Embryonic facial prominence (tissue), 1 donor: ENCODE results near the gene MRPS23.

Experiments
- DNase-seq: peaks from one replicate; pipeline ENCODE4 v3.0.0-alpha.2; 2016; ENCODE audit errors: extremely low spot score

Gene MRPS23

DNA sequence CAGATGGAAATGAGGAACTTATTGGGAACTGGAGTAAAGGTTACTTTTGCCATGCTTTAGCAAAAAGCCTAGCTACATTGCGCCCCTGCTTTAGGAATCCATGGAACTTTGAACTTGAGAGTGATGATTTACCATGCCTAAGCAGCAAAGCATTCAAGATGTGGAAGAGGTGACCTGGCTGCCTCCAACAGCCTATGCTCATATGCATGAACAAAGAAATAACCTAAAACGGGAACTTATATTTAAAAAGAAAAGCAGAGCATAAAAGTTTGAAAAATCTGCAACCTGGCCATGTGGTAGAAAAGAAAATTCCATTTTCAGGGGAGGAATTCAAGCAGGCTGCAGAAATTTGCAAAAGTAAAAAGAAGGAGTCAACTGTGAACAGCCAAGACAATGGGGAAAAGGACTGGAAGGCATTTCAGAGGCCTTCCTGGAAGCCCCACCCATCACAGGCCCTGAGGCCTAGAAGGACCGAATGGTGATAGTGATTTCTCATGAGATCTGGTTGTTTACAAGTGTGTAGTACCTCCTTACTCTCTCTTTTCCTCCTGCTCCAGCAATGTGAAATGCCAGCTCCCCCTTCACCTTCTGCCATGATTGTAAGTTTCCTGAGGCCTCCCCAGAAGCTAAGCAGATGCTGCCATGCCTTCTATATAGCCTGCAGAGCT, 48.7 kb downstream of the MRPS23 start:
- DNase-seq, result no peak

DNA sequence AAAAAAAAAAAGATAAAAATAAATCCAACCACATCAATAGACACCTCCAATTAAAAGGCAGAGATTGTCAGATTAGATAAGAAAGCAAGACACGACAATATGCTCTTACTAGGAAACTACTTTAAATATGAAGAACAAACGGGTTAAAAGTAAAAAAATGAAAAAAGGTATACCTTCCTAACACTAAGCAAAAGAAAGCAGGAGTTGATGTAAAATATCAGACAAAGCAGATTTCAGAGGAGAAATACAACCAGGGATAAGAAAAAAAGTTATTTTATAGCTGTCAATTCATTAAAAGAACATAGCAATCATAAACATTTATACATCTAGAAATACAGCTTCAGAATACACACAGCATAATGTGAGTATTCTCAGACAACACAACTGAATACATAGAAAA, 55.0 kb downstream of the MRPS23 start:
- DNase-seq, result no peak

DNA sequence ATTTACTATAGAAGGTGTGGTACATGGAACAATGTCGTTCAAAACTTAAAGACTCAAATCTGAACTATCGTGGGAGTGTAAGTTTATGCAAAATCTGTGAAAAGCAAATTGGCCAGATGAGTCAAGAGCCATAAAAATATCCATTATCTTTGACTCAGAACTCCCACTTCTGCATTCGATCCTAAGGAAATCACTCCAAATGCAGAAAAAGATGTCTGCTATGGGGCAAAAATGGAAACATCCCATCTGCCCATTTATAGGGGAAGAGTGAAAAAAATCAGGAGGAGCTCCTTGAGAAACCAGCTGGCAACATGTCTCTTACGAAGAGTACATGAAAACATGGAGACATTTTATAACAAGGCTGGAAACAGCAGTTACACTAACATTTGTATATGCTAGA, 61.1 kb downstream of the MRPS23 start:
- no peak for DNase-seq

DNA sequence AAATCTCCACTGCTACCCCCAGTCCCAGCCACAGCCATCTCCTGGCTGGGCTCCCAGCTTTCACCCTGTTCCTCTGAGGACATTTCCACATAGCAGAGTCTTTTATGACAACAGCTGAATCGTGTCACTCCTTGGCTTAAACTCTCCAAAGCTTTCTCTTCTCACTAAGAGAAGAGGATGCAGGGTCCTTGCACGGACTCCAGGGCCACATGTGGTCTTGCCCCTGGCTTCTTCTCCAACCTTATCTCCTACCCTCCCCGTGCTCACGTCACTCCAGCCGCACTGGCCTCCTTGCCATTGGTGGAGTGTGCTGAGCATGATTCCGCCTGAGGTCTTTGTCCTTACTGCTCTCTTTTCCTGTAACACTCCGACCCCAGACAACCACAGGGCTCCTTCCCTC, 64.8 kb downstream of the MRPS23 start:
- no peak for DNase-seq
